SK-N-MC (cell line): Measurements from ENCODE around the gene SHISA6.

ENCODE experiments used
- EZH2 ChIP-seq: fragments of 200-600 bp; sonication (generic); IDR thresholded peaks from one replicate; pipeline ENCODE4 v1.6.1; 2017; ENCODE audit warnings: antibody characterized with exemption
- FOXP2 ChIP-seq: optimal IDR thresholded peaks from 2 replicates; pipeline ENCODE3; 2011; ENCODE audit warnings: mild to moderate bottlenecking, moderate library complexity; ENCODE audit not compliant: insufficient read depth; ENCODE audit errors: extremely low read length, control extremely low read depth
- POLR2AphosphoS5 ChIP-seq: IDR thresholded peaks from 2 replicates; pipeline ENCODE4 v1.6.1; 2012; ENCODE audit warnings: mild to moderate bottlenecking, low read depth, low read length, borderline replicate concordance

GRCh38 chr17:11418342-11418741 lies 177.3 kb downstream of the SHISA6 start:
- no peak for TF ChIP-seq EZH2
- no peak for TF ChIP-seq POLR2AphosphoS5
- TF ChIP-seq FOXP2 = no peak
